HCT116 (cell line): ENCODE measurements around the gene SLC9A9. TPM values are rescaled to one million over a fixed set of nuclear protein-coding genes. Genes with fewer than 3 reads are reported as not detected.

Experiments
- ATAC-seq: fragments of 200-7000 bp; cut with Tn5 transposase; 2 replicates; pipeline ENCODE4 v1.9.1; 2020; ENCODE audit warnings: mild to moderate bottlenecking, moderate library complexity
- BruUV-seq: library from RNA; stranded (reverse); fragments of 400-500 nt; replicated peaks from 2 replicates; lab custom pipeline; 2021; lab: Mats Ljungman, UMichigan
- CTCF ChIA-PET: fragments of 300-600 bp; sonication (Branson Sonifier 250); formaldehyde crosslinking; loops from one replicate; lab custom pipeline; 2021; ENCODE audit warnings: antibody characterized with exemption; lab: Charles Lee
- POLR2A ChIA-PET: fragments of 300-600, 350-600 bp; sonication (Branson Sonifier 250); formaldehyde crosslinking; loops from one replicate; lab custom pipeline; 2021; ENCODE audit warnings: antibody characterized with exemption; lab: Charles Lee
- RAD21 ChIA-PET, 2 experiments: fragments of 300-600 bp; sonication (Branson Sonifier 250); formaldehyde crosslinking; loops; one replicate each; lab custom pipeline; 2023; ENCODE audit warnings: low total read pairs in 2 of 2; ENCODE audit not compliant: uncharacterized antibody in 2 of 2, unreplicated experiment in 2 of 2, low non-redundant PET in 1 of 2; lab: Charles Lee
- DNase-seq: peaks from one replicate; pipeline ENCODE4 v3.0.0-alpha.2; 2010; ENCODE audit warnings: low read depth, low spot score
- H2AFZ ChIP-seq: fragments of 200-600 bp; shearing (Covaris generic), sonication (generic); 2 replicates; pipeline ENCODE4 v1.6.1; 2017; ENCODE audit warnings: low read depth, mixed run types, mixed read lengths, antibody characterized with exemption, low read length; ENCODE audit not compliant: poor library complexity, severe bottlenecking
- H3K27ac ChIP-seq: 2 replicates; pipeline ENCODE4 v1.5.1; 2012; ENCODE audit warnings: low read depth, low read length
- H3K27me3 ChIP-seq: fragments of 200-600 bp; sonication (generic); 2 replicates; pipeline ENCODE4 v1.6.1; 2016; ENCODE audit warnings: mixed run types, low read length, mixed read lengths; ENCODE audit not compliant: insufficient read depth
- H3K36me3 ChIP-seq, 2 experiments: fragments of 200-500 bp in 1 of 2; fragments of 200-600 bp in 1 of 2; sonication (Bioruptor generic) in 1 of 2; sonication (generic) in 1 of 2; 2 replicates each; pipeline versions ENCODE4 v1.5.1 to v1.6.1; 2014 to 2016; ENCODE audit warnings: low read length in 2 of 2, inconsistent platforms in 1 of 2, mixed read lengths in 1 of 2, mixed run types in 1 of 2; ENCODE audit not compliant: insufficient read depth in 2 of 2, control insufficient read depth in 1 of 2
- H3K4me1 ChIP-seq, 2 experiments: fragments of 200-600 bp in 1 of 2; sonication (generic) in 1 of 2; 2 replicates each; pipeline versions ENCODE4 v1.5.1 to v1.6.1; 2012 to 2017; ENCODE audit warnings: low read length in 2 of 2, inconsistent platforms in 1 of 2, mild to moderate bottlenecking in 1 of 2, mixed read lengths in 1 of 2, mixed run types in 1 of 2, moderate library complexity in 1 of 2; ENCODE audit not compliant: insufficient read depth in 2 of 2, control insufficient read depth in 1 of 2
- H3K4me2 ChIP-seq: fragments of 200-600 bp; sonication (generic); 2 replicates; pipeline ENCODE4 v1.6.1; 2017; ENCODE audit warnings: mixed run types, low read length, mixed read lengths
- H3K4me3 ChIP-seq, 2 experiments: fragments of 200-600 bp in 1 of 2; sonication (generic) in 1 of 2; replicated peaks in 1 of 2; 2 replicates each; pipeline ENCODE4 v1.5.1; 2011 to 2016; ENCODE audit warnings: low read length in 2 of 2, control low read depth in 1 of 2, low read depth in 1 of 2, mild to moderate bottlenecking in 1 of 2, mixed read lengths in 1 of 2, mixed run types in 1 of 2
- H3K79me2 ChIP-seq: fragments of 200-600 bp; sonication (generic); 2 replicates; pipeline ENCODE4 v1.6.1; 2017; ENCODE audit warnings: mild to moderate bottlenecking, mixed run types, low read length, moderate library complexity, mixed read lengths; ENCODE audit not compliant: insufficient read depth
- H3K9ac ChIP-seq: fragments of 200-600 bp; sonication (generic); 2 replicates; pipeline ENCODE4 v1.6.1; 2016; ENCODE audit warnings: low read length, mixed read lengths
- H3K9me2 ChIP-seq: fragments of 200-600 bp; sonication (generic), shearing (Covaris generic); 2 replicates; pipeline ENCODE4 v1.6.1; 2017; ENCODE audit warnings: mixed run types, mild to moderate bottlenecking, moderate library complexity; ENCODE audit not compliant: insufficient read depth
- H3K9me3 ChIP-seq, 2 experiments: fragments of 200-500 bp in 1 of 2; fragments of 200-600 bp in 1 of 2; sonication (Bioruptor generic) in 1 of 2; sonication (generic) in 1 of 2; 2 replicates each; pipeline ENCODE4 v1.6.1; 2014 to 2017; ENCODE audit warnings: low read length in 2 of 2, mixed read lengths in 2 of 2, inconsistent platforms in 1 of 2, low read depth in 1 of 2, mild to moderate bottlenecking in 1 of 2, mixed run types in 1 of 2, moderate library complexity in 1 of 2; ENCODE audit not compliant: control insufficient read depth in 1 of 2, insufficient read depth in 1 of 2
- H4K20me1 ChIP-seq: fragments of 200-600 bp; sonication (generic), shearing (Covaris generic); 2 replicates; pipeline ENCODE4 v1.6.1; 2017; ENCODE audit warnings: mixed run types, mild to moderate bottlenecking, moderate library complexity; ENCODE audit not compliant: insufficient read depth
- CBX3 ChIP-seq: IDR thresholded peaks from 2 replicates; pipeline ENCODE4 v1.6.1; 2012; ENCODE audit warnings: low read depth
- CEBPB ChIP-seq: IDR thresholded peaks from 2 replicates; pipeline ENCODE4 v1.6.1; 2012; ENCODE audit warnings: low read depth
- ELF1 ChIP-seq: IDR thresholded peaks from 2 replicates; pipeline ENCODE4 v1.6.1; 2012; ENCODE audit warnings: low read depth, borderline replicate concordance
- EZH2phosphoT487 ChIP-seq: fragments of 200-600 bp; IDR thresholded peaks from 2 replicates; pipeline ENCODE4 v1.6.1; 2018; ENCODE audit warnings: antibody characterized with exemption, borderline replicate concordance
- FOSL1 ChIP-seq: IDR thresholded peaks from 2 replicates; pipeline ENCODE4 v1.6.1; 2012; ENCODE audit warnings: low read depth
- JUND ChIP-seq: IDR thresholded peaks from 2 replicates; pipeline ENCODE4 v1.6.1; 2012
- POLR2A ChIP-seq: IDR thresholded peaks from 2 replicates; pipeline ENCODE4 v1.7.0; 2011; ENCODE audit warnings: borderline replicate concordance; ENCODE audit not compliant: insufficient read depth, insufficient read length; ENCODE audit errors: extremely low read depth
- POLR2AphosphoS5 ChIP-seq: IDR thresholded peaks from 2 replicates; pipeline ENCODE4 v1.6.1; 2011; ENCODE audit warnings: mild to moderate bottlenecking, low read depth, low read length, moderate library complexity
- SIN3A ChIP-seq: IDR thresholded peaks from 2 replicates; pipeline ENCODE4 v1.6.1; 2012; ENCODE audit warnings: low read depth
- SP1 ChIP-seq: IDR thresholded peaks from 2 replicates; pipeline ENCODE4 v1.6.1; 2012; ENCODE audit warnings: low read depth
- TCF7L2 ChIP-seq: IDR thresholded peaks from 2 replicates; pipeline ENCODE4 v1.7.0; 2011; ENCODE audit warnings: borderline replicate concordance, inconsistent platforms; ENCODE audit not compliant: insufficient read depth, insufficient read length; ENCODE audit errors: extremely low read depth
- YY1 ChIP-seq: IDR thresholded peaks from 2 replicates; pipeline ENCODE4 v1.6.1; 2011; ENCODE audit warnings: low read length, low read depth, moderate library complexity, mild to moderate bottlenecking; ENCODE audit not compliant: insufficient replicate concordance; ENCODE audit errors: extremely low read depth
- ZFX ChIP-seq: fragments of 450-650 bp; IDR thresholded peaks from 2 replicates; pipeline ENCODE4 v1.6.1; 2017
- intact Hi-C: fragments of 100-400 bp; cut with micrococcal nuclease; formaldehyde crosslinking; loops from 2 replicates; pipeline ENCODE4 v1.10.0; 2022
- total RNA-seq: library from RNA; stranded (reverse); gene quantifications from one replicate; pipeline ENCODE4 v1.2.1, GENCODE V29; 2021; ENCODE audit not compliant: unreplicated experiment
- TF ChIP-seq, protein P1 (sequence below): IDR thresholded peaks from 2 replicates; pipeline ENCODE4 v1.6.1; 2012
- TF ChIP-seq, protein P2 (sequence below): IDR thresholded peaks from 2 replicates; pipeline ENCODE4 v1.6.1; 2011; ENCODE audit warnings: mild to moderate bottlenecking, low read length, moderate library complexity; ENCODE audit not compliant: insufficient replicate concordance; ENCODE audit errors: extremely low read depth
- TF ChIP-seq, protein P3 (sequence below): IDR thresholded peaks from 2 replicates; pipeline ENCODE4 v1.6.1; 2012; ENCODE audit warnings: low read depth

The SLC9A9 gene
- total RNA-seq, 1 experiment from 2014 or later, result 0.20 TPM

DNA sequence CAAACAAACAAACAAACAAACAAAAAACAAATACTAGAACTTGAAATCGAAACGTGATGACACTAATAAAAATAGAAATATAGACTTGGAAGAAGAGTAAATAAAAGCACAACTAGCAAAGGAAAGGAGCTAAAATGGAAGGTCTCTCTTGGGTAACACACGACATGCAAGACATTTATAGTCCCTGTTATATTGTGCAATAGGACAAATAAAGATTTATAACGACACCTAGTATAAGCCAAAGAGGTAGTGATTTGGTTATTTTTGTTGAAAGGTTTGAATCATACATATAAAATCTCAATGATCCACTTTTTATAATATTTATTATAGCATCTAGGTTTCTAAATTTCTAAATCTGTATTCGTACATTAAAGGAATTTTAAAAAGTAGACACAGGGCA is 379.1 kb downstream of the SLC9A9 start:
- DNase-seq, result no peak
- H2AFZ ChIP-seq, result no peak overlapping the region
- no peaks in the 10 kb centered on the region for H3K9me3 ChIP-seq
- no peaks in the 10 kb centered on the region for H3K36me3 ChIP-seq
- no peaks in the 10 kb centered on the region for H3K79me2 ChIP-seq
- no peaks in the 10 kb centered on the region for H4K20me1 ChIP-seq
- H3K9me2 ChIP-seq, result no peaks in the 10 kb centered on the region
- H3K4me3 ChIP-seq, result no peak overlapping the region
- 0 out of 4 replicates have a peak, but pooled peaks cover 0 to 3% of the 10 kb centered on the region in 2 experiments for H3K4me1 ChIP-seq
- ChIA-PET RAD21 (no interaction called here), POLR2A (no interaction called here), CTCF (no interaction called here)
- no peak for TF ChIP-seq EZH2phosphoT487
- TF ChIP-seq, protein P1, sequence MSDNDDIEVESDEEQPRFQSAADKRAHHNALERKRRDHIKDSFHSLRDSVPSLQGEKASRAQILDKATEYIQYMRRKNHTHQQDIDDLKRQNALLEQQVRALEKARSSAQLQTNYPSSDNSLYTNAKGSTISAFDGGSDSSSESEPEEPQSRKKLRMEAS, result no peak
- TF ChIP-seq SP1, result no peak
- no peak for TF ChIP-seq CEBPB
- no peak for TF ChIP-seq POLR2A
- no peak for TF ChIP-seq CBX3
- TF ChIP-seq SIN3A, result no peak
- TF ChIP-seq ZFX, result no peak
- TF ChIP-seq, protein P2, sequence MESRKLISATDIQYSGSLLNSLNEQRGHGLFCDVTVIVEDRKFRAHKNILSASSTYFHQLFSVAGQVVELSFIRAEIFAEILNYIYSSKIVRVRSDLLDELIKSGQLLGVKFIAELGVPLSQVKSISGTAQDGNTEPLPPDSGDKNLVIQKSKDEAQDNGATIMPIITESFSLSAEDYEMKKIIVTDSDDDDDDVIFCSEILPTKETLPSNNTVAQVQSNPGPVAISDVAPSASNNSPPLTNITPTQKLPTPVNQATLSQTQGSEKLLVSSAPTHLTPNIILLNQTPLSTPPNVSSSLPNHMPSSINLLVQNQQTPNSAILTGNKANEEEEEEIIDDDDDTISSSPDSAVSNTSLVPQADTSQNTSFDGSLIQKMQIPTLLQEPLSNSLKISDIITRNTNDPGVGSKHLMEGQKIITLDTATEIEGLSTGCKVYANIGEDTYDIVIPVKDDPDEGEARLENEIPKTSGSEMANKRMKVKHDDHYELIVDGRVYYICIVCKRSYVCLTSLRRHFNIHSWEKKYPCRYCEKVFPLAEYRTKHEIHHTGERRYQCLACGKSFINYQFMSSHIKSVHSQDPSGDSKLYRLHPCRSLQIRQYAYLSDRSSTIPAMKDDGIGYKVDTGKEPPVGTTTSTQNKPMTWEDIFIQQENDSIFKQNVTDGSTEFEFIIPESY, result no peak
- no peak for TF ChIP-seq ELF1
- no peaks in the 10 kb centered on the region for H3K27me3 ChIP-seq
- intact Hi-C loops, result no loop called here
- no peak overlapping the region for H3K9ac ChIP-seq
- BruUV-seq, result no TSS peak
- no peak for ATAC-seq
- H3K27ac ChIP-seq, result no peak overlapping the region
- H3K4me2 ChIP-seq, result no peak overlapping the region

DNA sequence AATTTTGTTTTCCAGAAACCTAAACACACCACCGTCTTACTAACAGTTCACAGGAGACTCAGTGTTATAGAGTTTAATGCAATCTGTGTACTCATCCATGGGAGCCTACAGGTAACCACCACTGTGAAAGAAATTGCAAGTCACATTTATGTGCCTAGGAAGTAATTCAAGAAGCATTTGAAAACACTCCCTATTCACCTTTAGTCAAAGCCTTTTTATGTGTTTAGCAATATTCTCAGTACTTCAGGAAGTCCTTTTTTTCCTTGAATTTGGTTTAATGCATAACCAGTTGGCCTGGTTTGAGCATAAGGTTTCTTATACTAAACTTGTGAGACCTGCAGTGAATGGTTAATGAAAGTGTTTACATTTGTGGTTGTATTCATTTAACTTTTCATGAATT is 382.6 kb downstream of the SLC9A9 start:
- Histone ChIP-seq H3K27ac (no peak overlapping the region), H2AFZ (no peak overlapping the region), H3K4me3 (no peak overlapping the region), H3K9me2 (no peaks in the 10 kb centered on the region), H3K4me1 (0 out of 4 replicates have a peak, but pooled peaks cover 0 to 3% of the 10 kb centered on the region in 2 experiments), H3K27me3 (no peaks in the 10 kb centered on the region), H3K9ac (no peak overlapping the region), H3K9me3 (no peaks in the 10 kb centered on the region), H3K79me2 (no peaks in the 10 kb centered on the region), H3K36me3 (no peaks in the 10 kb centered on the region), H4K20me1 (no peaks in the 10 kb centered on the region), H3K4me2 (no peak overlapping the region)
- BruUV-seq, result no TSS peak
- DNase-seq, result no peak
- intact Hi-C loops, result no loop called here
- no peak for ATAC-seq
- ChIA-PET POLR2A (no interaction called here), RAD21 (no interaction called here), CTCF (no interaction called here)
- TF ChIP-seq CEBPB (no peak), FOSL1 (no peak), ZFX (no peak), YY1 (no peak), CBX3 (no peak), JUND (no peak), SIN3A (no peak), TCF7L2 (no peak), POLR2A (no peak), POLR2AphosphoS5 (no peak)
- TF ChIP-seq, protein P3, sequence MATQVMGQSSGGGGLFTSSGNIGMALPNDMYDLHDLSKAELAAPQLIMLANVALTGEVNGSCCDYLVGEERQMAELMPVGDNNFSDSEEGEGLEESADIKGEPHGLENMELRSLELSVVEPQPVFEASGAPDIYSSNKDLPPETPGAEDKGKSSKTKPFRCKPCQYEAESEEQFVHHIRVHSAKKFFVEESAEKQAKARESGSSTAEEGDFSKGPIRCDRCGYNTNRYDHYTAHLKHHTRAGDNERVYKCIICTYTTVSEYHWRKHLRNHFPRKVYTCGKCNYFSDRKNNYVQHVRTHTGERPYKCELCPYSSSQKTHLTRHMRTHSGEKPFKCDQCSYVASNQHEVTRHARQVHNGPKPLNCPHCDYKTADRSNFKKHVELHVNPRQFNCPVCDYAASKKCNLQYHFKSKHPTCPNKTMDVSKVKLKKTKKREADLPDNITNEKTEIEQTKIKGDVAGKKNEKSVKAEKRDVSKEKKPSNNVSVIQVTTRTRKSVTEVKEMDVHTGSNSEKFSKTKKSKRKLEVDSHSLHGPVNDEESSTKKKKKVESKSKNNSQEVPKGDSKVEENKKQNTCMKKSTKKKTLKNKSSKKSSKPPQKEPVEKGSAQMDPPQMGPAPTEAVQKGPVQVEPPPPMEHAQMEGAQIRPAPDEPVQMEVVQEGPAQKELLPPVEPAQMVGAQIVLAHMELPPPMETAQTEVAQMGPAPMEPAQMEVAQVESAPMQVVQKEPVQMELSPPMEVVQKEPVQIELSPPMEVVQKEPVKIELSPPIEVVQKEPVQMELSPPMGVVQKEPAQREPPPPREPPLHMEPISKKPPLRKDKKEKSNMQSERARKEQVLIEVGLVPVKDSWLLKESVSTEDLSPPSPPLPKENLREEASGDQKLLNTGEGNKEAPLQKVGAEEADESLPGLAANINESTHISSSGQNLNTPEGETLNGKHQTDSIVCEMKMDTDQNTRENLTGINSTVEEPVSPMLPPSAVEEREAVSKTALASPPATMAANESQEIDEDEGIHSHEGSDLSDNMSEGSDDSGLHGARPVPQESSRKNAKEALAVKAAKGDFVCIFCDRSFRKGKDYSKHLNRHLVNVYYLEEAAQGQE, result no peak
